GM18867 (cell line): ENCODE measurements around the gene MRPL17.
A peak's percentile ranks its signal among the peaks of the same experiment; 100 is the strongest.
"Not testable (repeated sequence)": the region's sequence is repeated elsewhere in the genome, so short reads cannot be mapped to it uniquely, and the experiment has no call there.

Experiments
- ATAC-seq: cut with Tn5 transposase; IDR thresholded peaks from one replicate; pipeline ENCODE4 v1.9.1; 2021; ENCODE audit warnings: mild to moderate bottlenecking, moderate library complexity; ENCODE audit not compliant: unreplicated experiment

Gene MRPL17

GRCh38 chr11:6684068-6684467 lies 928 bp upstream of the MRPL17 start:
- not testable (repeated sequence) for ATAC-seq

- ATAC-seq: peak; percentile 1
Observed at GRCh38 chr11:6682591-6682935, 577 bp downstream of the MRPL17 start.

- ATAC-seq: no peak
Observed at GRCh38 chr11:6681949-6682348, 1.2 kb downstream of the MRPL17 start.

GRCh38 chr11:6681505-6681904 lies 1.6 kb downstream of the MRPL17 start:
- ATAC-seq: no peak

- ATAC-seq: no peak
Observed at GRCh38 chr11:6677018-6677417, 6.1 kb downstream of the MRPL17 start.

GRCh38 chr11:6674862-6675261 lies 8.3 kb downstream of the MRPL17 start:
- no peak for ATAC-seq

- no peak for ATAC-seq
Observed at GRCh38 chr11:6674219-6674597, 8.9 kb downstream of the MRPL17 start.

GRCh38 chr11:6673523-6674218 lies 9.5 kb downstream of the MRPL17 start:
- ATAC-seq: no peak

GRCh38 chr11:6671991-6672390 lies 11.1 kb downstream of the MRPL17 start:
- ATAC-seq: no peak

- no peak for ATAC-seq
Observed at GRCh38 chr11:6670202-6670830, 12.8 kb downstream of the MRPL17 start.

- ATAC-seq: peak; percentile 64
Observed at GRCh38 chr11:6667733-6668374, 15.3 kb downstream of the MRPL17 start.

- ATAC-seq: no peak
Observed at GRCh38 chr11:6666302-6667183, 16.6 kb downstream of the MRPL17 start.

GRCh38 chr11:6664551-6664950 lies 18.6 kb downstream of the MRPL17 start:
- ATAC-seq: no peak

- no peak for ATAC-seq
Observed at GRCh38 chr11:6663794-6664469, 19.2 kb downstream of the MRPL17 start.

- ATAC-seq: no peak
Observed at GRCh38 chr11:6660712-6661111, 22.4 kb downstream of the MRPL17 start.

GRCh38 chr11:6658647-6659046 lies 24.5 kb downstream of the MRPL17 start:
- ATAC-seq: no peak

- no peak for ATAC-seq
Observed at GRCh38 chr11:6657346-6657745, 25.8 kb downstream of the MRPL17 start.

GRCh38 chr11:6656936-6657335 lies 26.2 kb downstream of the MRPL17 start:
- ATAC-seq: no peak

GRCh38 chr11:6656584-6656915 lies 26.6 kb downstream of the MRPL17 start:
- no peak for ATAC-seq

GRCh38 chr11:6655790-6656583 lies 27.2 kb downstream of the MRPL17 start, which contains the start of gene DCHS1:
Gene DCHS1 (minus strand): TSS chr11:6655809. CDS start chr11:6641613, 14,196 bp downstream.
- ATAC-seq: no peak
